IMR-90 (cell line): ENCODE measurements around the gene ITPRID1. TPM values are rescaled to one million over a fixed set of nuclear protein-coding genes. Genes with fewer than 3 reads are reported as not detected.

Experiments used
- ATAC-seq: fragments of 200-7000 bp; cut with Tn5 transposase; 2 replicates; pipeline ENCODE4 v1.9.1; 2020; ENCODE audit warnings: low read depth, mild to moderate bottlenecking, moderate library complexity
- BruUV-seq: library from RNA; stranded (reverse); fragments of 400-500 nt; replicated peaks from 2 replicates; lab custom pipeline; 2021; lab: Mats Ljungman, UMichigan
- CTCF ChIA-PET: fragments of 300-600 bp; formaldehyde crosslinking; extraction: SDS; loops from one replicate; lab custom pipeline; 2021; ENCODE audit warnings: antibody characterized with exemption; lab: Yijun Ruan, JAX
- POLR2A ChIA-PET: fragments of 300-600 bp; sonication (Branson Sonifier 250); formaldehyde crosslinking; loops from one replicate; lab custom pipeline; 2022; ENCODE audit warnings: antibody characterized with exemption; ENCODE audit not compliant: unreplicated experiment; lab: Charles Lee
- DNase-seq: peaks from one replicate; pipeline ENCODE4 v3.0.0; 2013
- H2AFZ ChIP-seq: replicated peaks from 2 replicates; pipeline ENCODE3; 2013; ENCODE audit warnings: low read length, mild to moderate bottlenecking; ENCODE audit not compliant: poor library complexity
- H2AK5ac ChIP-seq: 2 replicates; pipeline ENCODE4 v1.6.1; 2013; ENCODE audit warnings: low read depth, low read length, inconsistent platforms
- H2AK9ac ChIP-seq: replicated peaks from 2 replicates; pipeline ENCODE3; 2013; ENCODE audit warnings: mild to moderate bottlenecking, low read depth, low read length, moderate library complexity; ENCODE audit not compliant: poor library complexity
- H2BK120ac ChIP-seq: 2 replicates; pipeline ENCODE4 v1.6.1; 2013; ENCODE audit warnings: low read depth, low read length, inconsistent platforms
- H2BK15ac ChIP-seq: 3 replicates; pipeline ENCODE4 v1.6.1; 2013; ENCODE audit warnings: low read depth, low read length, inconsistent platforms
- H2BK20ac ChIP-seq: 2 replicates; pipeline ENCODE4 v1.6.1; 2013; ENCODE audit warnings: low read depth, mild to moderate bottlenecking, inconsistent platforms, low read length, moderate library complexity
- H2BK5ac ChIP-seq: 2 replicates; pipeline ENCODE4 v1.6.1; 2013; ENCODE audit warnings: mild to moderate bottlenecking, low read depth, low read length, inconsistent platforms; ENCODE audit not compliant: poor library complexity, severe bottlenecking
- H3K14ac ChIP-seq: replicated peaks from 2 replicates; pipeline ENCODE4 v1.6.1; 2013; ENCODE audit warnings: low read depth, low read length, inconsistent platforms
- H3K18ac ChIP-seq: 2 replicates; pipeline ENCODE4 v1.6.1; 2013; ENCODE audit warnings: low read depth, low read length, control low read depth
- H3K23ac ChIP-seq: 2 replicates; pipeline ENCODE4 v1.6.1; 2013; ENCODE audit warnings: low read depth, low read length, inconsistent platforms
- H3K27ac ChIP-seq: 2 replicates; pipeline ENCODE4 v1.5.1; 2013; ENCODE audit warnings: mild to moderate bottlenecking, control low read depth, low read length; ENCODE audit not compliant: insufficient read depth
- H3K27me3 ChIP-seq: 2 replicates; pipeline ENCODE4 v1.6.1; 2013; ENCODE audit warnings: low read length; ENCODE audit not compliant: control insufficient read depth, insufficient read depth
- H3K36me3 ChIP-seq: 2 replicates; pipeline ENCODE4 v1.6.1; 2013; ENCODE audit warnings: low read length, mixed read lengths; ENCODE audit not compliant: control insufficient read depth, insufficient read depth
- H3K4ac ChIP-seq: 2 replicates; pipeline ENCODE4 v1.6.1; 2013; ENCODE audit warnings: low read depth, low read length, inconsistent platforms
- H3K4me1 ChIP-seq: 2 replicates; pipeline ENCODE4 v1.6.1; 2013; ENCODE audit warnings: low read length, mixed read lengths; ENCODE audit not compliant: control insufficient read depth, insufficient read depth
- H3K4me2 ChIP-seq: 2 replicates; pipeline ENCODE4 v1.6.1; 2013; ENCODE audit warnings: low read depth, mild to moderate bottlenecking, control low read depth, low read length, moderate library complexity
- H3K4me3 ChIP-seq: 2 replicates; pipeline ENCODE4 v1.5.1; 2013; ENCODE audit warnings: low read depth, mild to moderate bottlenecking, control low read depth, low read length, moderate library complexity; ENCODE audit not compliant: insufficient read depth
- H3K56ac ChIP-seq: 2 replicates; pipeline ENCODE4 v1.6.1; 2013; ENCODE audit warnings: low read length, inconsistent platforms; ENCODE audit not compliant: insufficient read depth; ENCODE audit errors: extremely low read depth
- H3K79me1 ChIP-seq, 2 experiments: 2 replicates each; pipeline ENCODE4 v1.6.1; 2013; ENCODE audit warnings: low read length in 2 of 2, inconsistent platforms in 1 of 2, low read depth in 1 of 2
- H3K9ac ChIP-seq: 2 replicates; pipeline ENCODE4 v1.6.1; 2013; ENCODE audit warnings: low read depth, low read length, control low read depth
- H3K9me1 ChIP-seq: 2 replicates; pipeline ENCODE4 v1.6.1; 2013; ENCODE audit warnings: low read length, inconsistent platforms; ENCODE audit not compliant: insufficient read depth
- H3K9me3 ChIP-seq: 2 replicates; pipeline ENCODE4 v1.6.1; 2013; ENCODE audit warnings: low read length; ENCODE audit not compliant: control insufficient read depth, insufficient read depth
- H4K20me1 ChIP-seq: 2 replicates; pipeline ENCODE4 v1.6.1; 2013; ENCODE audit warnings: low read length, inconsistent platforms; ENCODE audit not compliant: insufficient read depth
- H4K5ac ChIP-seq: 2 replicates; pipeline ENCODE4 v1.6.1; 2013; ENCODE audit warnings: mild to moderate bottlenecking, low read depth, low read length, control low read depth
- H4K8ac ChIP-seq, 2 experiments: 2 replicates each; pipeline ENCODE4 v1.6.1; 2013; ENCODE audit warnings: low read depth in 2 of 2, low read length in 2 of 2, control low read depth in 1 of 2, inconsistent platforms in 1 of 2
- H4K91ac ChIP-seq: 2 replicates; pipeline ENCODE4 v1.6.1; 2013; ENCODE audit warnings: low read depth, low read length, inconsistent platforms; ENCODE audit not compliant: insufficient read depth
- CEBPB ChIP-seq: IDR thresholded peaks from 2 replicates; pipeline ENCODE4 v1.6.1; 2012; ENCODE audit warnings: low read depth, low read length, improper control_type of control experiment
- CHD1 ChIP-seq: IDR thresholded peaks from 2 replicates; pipeline ENCODE4 v1.6.1; 2012; ENCODE audit warnings: low read depth, low read length, improper control_type of control experiment
- FOS ChIP-seq: fragments of 150-350 bp; IDR thresholded peaks from 2 replicates; pipeline ENCODE4 v1.6.1; 2016; ENCODE audit warnings: low read depth, low read length
- MAFK ChIP-seq: IDR thresholded peaks from 2 replicates; pipeline ENCODE4 v1.6.1; 2012; ENCODE audit warnings: low read depth, low read length, improper control_type of control experiment
- MAZ ChIP-seq: IDR thresholded peaks from 2 replicates; pipeline ENCODE4 v1.6.1; 2012; ENCODE audit warnings: low read depth, mild to moderate bottlenecking, low read length, improper control_type of control experiment, moderate library complexity, borderline replicate concordance
- MXI1 ChIP-seq: IDR thresholded peaks from 2 replicates; pipeline ENCODE4 v1.6.1; 2012; ENCODE audit warnings: low read depth, mild to moderate bottlenecking, low read length, moderate library complexity, borderline replicate concordance
- NFE2L2 ChIP-seq: fragments of 150-350 bp; IDR thresholded peaks from 2 replicates; pipeline ENCODE4 v1.6.1; 2016; ENCODE audit warnings: low read depth, mild to moderate bottlenecking, low read length
- POLR2A ChIP-seq: IDR thresholded peaks from 2 replicates; pipeline ENCODE4 v1.6.1; 2012; ENCODE audit warnings: mild to moderate bottlenecking, low read depth, low read length
- RAD21 ChIP-seq: IDR thresholded peaks from 2 replicates; pipeline ENCODE4 v1.6.1; 2012; ENCODE audit warnings: low read length, improper control_type of control experiment
- RCOR1 ChIP-seq: IDR thresholded peaks from 2 replicates; pipeline ENCODE4 v1.6.1; 2012; ENCODE audit warnings: mild to moderate bottlenecking, low read length, improper control_type of control experiment; ENCODE audit not compliant: insufficient replicate concordance
- RFX5 ChIP-seq: IDR thresholded peaks from 2 replicates; pipeline ENCODE4 v1.8.0; 2012; ENCODE audit warnings: low read depth, mild to moderate bottlenecking, low read length, moderate library complexity
- WGBS, 2 experiments: methylation state at CpG; one replicate each; pipeline versions ENCODE4 v1.1.5 to v1.1.7; 2013; ENCODE audit warnings: missing lambda C conversion rate in 2 of 2; ENCODE audit not compliant: insufficient read length in 1 of 2; ENCODE audit errors: extremely low coverage in 2 of 2; 5-methylcytosine and 5-hydroxymethylcytosine counted together
- dilution Hi-C: fragments of 300-500 bp; cut with HindIII; formaldehyde crosslinking; loops from one replicate; pipeline ENCODE4 v1.14.3; 2018; ENCODE audit warnings: low sequenced_read_pairs; ENCODE audit not compliant: unreplicated experiment
- in situ Hi-C: fragments of 300-500 bp; cut with MboI; formaldehyde crosslinking; loops from 3 replicates; pipeline ENCODE4 v1.14.3; 2019; ENCODE audit warnings: low sequenced_read_pairs, inconsistent platforms, mixed read lengths
- intact Hi-C: fragments of 100-400 bp; cut with micrococcal nuclease; formaldehyde crosslinking; loops from 2 replicates; pipeline ENCODE4 v1.10.0; 2022
- polyA plus RNA-seq, 3 experiments: library from polyadenylated mRNA; depleted of rRNA; stranded (reverse); fragments of >200 nt; gene quantifications; 2 replicates each; pipeline ENCODE4 v1.2.3, GENCODE V29; 2012; ENCODE audit warnings: low replicate concordance in 1 of 3
- total RNA-seq: library from RNA; depleted of rRNA; stranded (reverse); fragments of >200 nt; gene quantifications from 2 replicates; pipeline ENCODE4 v1.2.3, GENCODE V29; 2012
- TF ChIP-seq, protein P1 (sequence below): conservative IDR thresholded peaks from 2 replicates; pipeline ENCODE4 v1.5.1; 2012; ENCODE audit warnings: mild to moderate bottlenecking, low read depth, low read length, improper control_type of control experiment
- TF ChIP-seq, protein P2 (sequence below): fragments of 150-350 bp; IDR thresholded peaks from 2 replicates; pipeline ENCODE4 v1.6.1; 2016; ENCODE audit warnings: low read depth, mild to moderate bottlenecking, low read length, moderate library complexity, borderline replicate concordance
- TF ChIP-seq, protein P3 (sequence below): fragments of 150-350 bp; IDR thresholded peaks from 2 replicates; pipeline ENCODE4 v1.6.1; 2017; ENCODE audit warnings: mild to moderate bottlenecking, antibody characterized with exemption, low read length, low read depth

The ITPRID1 gene
- total and polyA plus RNA-seq, 2 of the 4 experiments (the other 2 are of a cell fraction) = not detected

DNA sequence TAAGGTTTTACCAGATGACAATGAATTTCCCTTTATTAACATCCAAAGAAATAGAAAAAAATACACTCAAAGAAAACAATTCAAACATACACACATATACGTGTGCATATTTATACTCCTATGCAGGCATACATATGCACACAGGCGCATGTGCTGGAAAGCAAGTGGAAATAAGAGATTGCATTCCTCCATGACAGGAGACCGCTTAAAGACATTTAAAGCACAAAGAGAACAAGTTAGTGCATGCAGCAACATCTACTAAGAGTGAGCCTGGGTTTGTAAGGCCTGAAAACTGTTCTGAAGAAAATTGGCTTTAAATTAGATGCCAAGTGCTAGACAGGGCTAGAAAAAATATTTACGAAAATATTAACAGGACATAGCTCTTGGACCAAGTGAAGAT lies 133.1 kb downstream of the ITPRID1 start:
- H3K27ac ChIP-seq = no peak overlapping the region
- POLR2A ChIA-PET = no interaction called here
- H3K4me3 ChIP-seq = no peak overlapping the region
- no peak overlapping the region for H3K4me2 ChIP-seq
- WGBS, 2 experiments = 80% methylated on average over 1 of the region's 4 CpGs; no CpG with 5 or more reads in 1 of the 2 experiments
- H2AK5ac ChIP-seq = no peak overlapping the region
- intact Hi-C loops = no loop called here
- no peak overlapping the region for H3K4ac ChIP-seq
- no peak overlapping the region for H3K18ac ChIP-seq
- no peak overlapping the region for H4K91ac ChIP-seq
- H3K23ac ChIP-seq = no peak overlapping the region
- in situ Hi-C loops = no loop called here
- no peak overlapping the region for H2AFZ ChIP-seq
- no peaks in the 10 kb centered on the region; the same call in 1 of the 2 replicates for H3K27me3 ChIP-seq
- no peaks in the 10 kb centered on the region for H3K9me1 ChIP-seq
- H3K9me3 ChIP-seq = no peaks in the 10 kb centered on the region; the same call in 1 of the 2 replicates
- H3K56ac ChIP-seq = no peak overlapping the region
- no peak for DNase-seq
- no peak overlapping the region for H2BK15ac ChIP-seq
- ATAC-seq = no peak
- no peak overlapping the region for H2AK9ac ChIP-seq
- no peaks in the 10 kb centered on the region for H3K36me3 ChIP-seq
- no peak overlapping the region for H3K14ac ChIP-seq
- no peaks in the 10 kb centered on the region for H4K20me1 ChIP-seq
- no peak overlapping the region for H2BK20ac ChIP-seq
- no peak overlapping the region for H4K8ac ChIP-seq
- dilution Hi-C loops = no loop called here
- H4K5ac ChIP-seq = no peak overlapping the region
- no peak overlapping the region for H2BK5ac ChIP-seq
- H3K4me1 ChIP-seq = no peaks in the 10 kb centered on the region
- no peak overlapping the region for H2BK120ac ChIP-seq
- no peaks in the 10 kb centered on the region for H3K79me1 ChIP-seq
- no TSS peak for BruUV-seq
- TF ChIP-seq RAD21 (no peak), FOS (no peak), MAFK (no peak), MAZ (no peak), CHD1 (no peak), POLR2A (no peak), RFX5 (no peak), MXI1 (no peak), RCOR1 (no peak), NFE2L2 (no peak), CEBPB (no peak)
- TF ChIP-seq, protein P1, sequence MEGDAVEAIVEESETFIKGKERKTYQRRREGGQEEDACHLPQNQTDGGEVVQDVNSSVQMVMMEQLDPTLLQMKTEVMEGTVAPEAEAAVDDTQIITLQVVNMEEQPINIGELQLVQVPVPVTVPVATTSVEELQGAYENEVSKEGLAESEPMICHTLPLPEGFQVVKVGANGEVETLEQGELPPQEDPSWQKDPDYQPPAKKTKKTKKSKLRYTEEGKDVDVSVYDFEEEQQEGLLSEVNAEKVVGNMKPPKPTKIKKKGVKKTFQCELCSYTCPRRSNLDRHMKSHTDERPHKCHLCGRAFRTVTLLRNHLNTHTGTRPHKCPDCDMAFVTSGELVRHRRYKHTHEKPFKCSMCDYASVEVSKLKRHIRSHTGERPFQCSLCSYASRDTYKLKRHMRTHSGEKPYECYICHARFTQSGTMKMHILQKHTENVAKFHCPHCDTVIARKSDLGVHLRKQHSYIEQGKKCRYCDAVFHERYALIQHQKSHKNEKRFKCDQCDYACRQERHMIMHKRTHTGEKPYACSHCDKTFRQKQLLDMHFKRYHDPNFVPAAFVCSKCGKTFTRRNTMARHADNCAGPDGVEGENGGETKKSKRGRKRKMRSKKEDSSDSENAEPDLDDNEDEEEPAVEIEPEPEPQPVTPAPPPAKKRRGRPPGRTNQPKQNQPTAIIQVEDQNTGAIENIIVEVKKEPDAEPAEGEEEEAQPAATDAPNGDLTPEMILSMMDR = no peak
- TF ChIP-seq, protein P2, sequence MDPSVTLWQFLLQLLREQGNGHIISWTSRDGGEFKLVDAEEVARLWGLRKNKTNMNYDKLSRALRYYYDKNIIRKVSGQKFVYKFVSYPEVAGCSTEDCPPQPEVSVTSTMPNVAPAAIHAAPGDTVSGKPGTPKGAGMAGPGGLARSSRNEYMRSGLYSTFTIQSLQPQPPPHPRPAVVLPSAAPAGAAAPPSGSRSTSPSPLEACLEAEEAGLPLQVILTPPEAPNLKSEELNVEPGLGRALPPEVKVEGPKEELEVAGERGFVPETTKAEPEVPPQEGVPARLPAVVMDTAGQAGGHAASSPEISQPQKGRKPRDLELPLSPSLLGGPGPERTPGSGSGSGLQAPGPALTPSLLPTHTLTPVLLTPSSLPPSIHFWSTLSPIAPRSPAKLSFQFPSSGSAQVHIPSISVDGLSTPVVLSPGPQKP = no peak
- TF ChIP-seq, protein P3, sequence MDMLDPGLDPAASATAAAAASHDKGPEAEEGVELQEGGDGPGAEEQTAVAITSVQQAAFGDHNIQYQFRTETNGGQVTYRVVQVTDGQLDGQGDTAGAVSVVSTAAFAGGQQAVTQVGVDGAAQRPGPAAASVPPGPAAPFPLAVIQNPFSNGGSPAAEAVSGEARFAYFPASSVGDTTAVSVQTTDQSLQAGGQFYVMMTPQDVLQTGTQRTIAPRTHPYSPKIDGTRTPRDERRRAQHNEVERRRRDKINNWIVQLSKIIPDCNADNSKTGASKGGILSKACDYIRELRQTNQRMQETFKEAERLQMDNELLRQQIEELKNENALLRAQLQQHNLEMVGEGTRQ = no peak
- H3K9ac ChIP-seq = no peak overlapping the region
- CTCF ChIA-PET = no interaction called here
